ENCODE results near the gene MMP24. TPM values are rescaled to one million over a fixed set of nuclear protein-coding genes. Genes with fewer than 3 reads are reported as not detected.

The MMP24 gene
- total RNA-seq, 1 experiment from 2014 or later: 113 TPM

GRCh38 chr20:35319192-35319870 lies 92.8 kb downstream of the MMP24 start:
- in situ Hi-C loops (cut with HindIII; ENCODE audit: low sequenced_read_pairs): no loop called here
- DNase-seq (ENCODE audit: low spot score): no peak

GRCh38 chr20:35319871-35320197 lies 93.3 kb downstream of the MMP24 start:
- in situ Hi-C loops (cut with HindIII; ENCODE audit: low sequenced_read_pairs): no loop called here
- no peak for DNase-seq (ENCODE audit: low spot score)

- in situ Hi-C loops (cut with HindIII; ENCODE audit: low sequenced_read_pairs): no loop called here
- no peak for DNase-seq (ENCODE audit: low spot score)
Measured at GRCh38 chr20:35320396-35321126, 94.1 kb downstream of the MMP24 start.

GRCh38 chr20:35325401-35325800 lies 98.9 kb downstream of the MMP24 start:
- no peak for DNase-seq (ENCODE audit: low spot score)
- in situ Hi-C loops (cut with HindIII; ENCODE audit: low sequenced_read_pairs): no loop called here

DNA sequence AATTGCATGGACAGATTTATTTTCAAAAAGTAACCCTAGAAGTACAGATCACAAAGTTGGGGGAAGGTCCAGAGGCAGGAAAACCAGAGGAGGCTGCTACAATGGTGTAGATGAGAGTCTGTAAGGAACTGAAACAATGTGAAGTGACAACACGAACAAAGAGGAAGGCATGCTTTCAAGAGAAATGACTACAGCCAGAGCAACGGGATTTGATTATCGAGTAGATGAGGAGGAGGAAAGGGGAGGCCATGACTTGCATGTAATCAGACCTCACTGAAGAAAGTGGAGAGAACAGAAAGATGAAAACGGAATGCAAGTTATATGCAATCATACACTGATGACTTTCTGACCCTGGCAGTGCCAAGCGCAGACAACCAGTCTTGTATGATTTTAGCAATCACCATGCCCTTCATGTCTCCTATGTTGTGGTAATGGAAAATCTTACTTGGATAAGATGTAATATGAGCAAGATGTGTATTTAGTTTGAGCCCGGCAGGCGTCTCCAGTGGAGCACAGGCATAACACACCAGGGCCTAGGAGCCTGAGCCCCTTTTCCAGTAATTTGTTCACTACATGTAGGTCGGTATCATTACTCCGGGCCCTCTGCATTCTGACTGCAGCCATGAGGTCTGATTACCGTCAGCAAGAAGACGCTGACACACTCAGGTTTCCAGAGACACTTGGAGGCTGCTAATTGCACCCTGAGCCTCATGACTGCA lies 99.7 kb downstream of the MMP24 start:
- in situ Hi-C loops (cut with HindIII; ENCODE audit: low sequenced_read_pairs): no loop called here
- DNase-seq (ENCODE audit: low spot score): no peak

Other genes starting within 250 kb of the MMP24 start
- 78.2 and 90.3 TPM in 2 replicates for gene TRPC4AP, start 133.9 kb upstream of the MMP24 start, total RNA-seq (2014; rRNA removed; shearing (Covaris generic))
- 108 and 115 TPM in 2 replicates for gene EDEM2, start 79.4 kb upstream of the MMP24 start, total RNA-seq (2014; rRNA removed; shearing (Covaris generic))
- 1,430 and 1,546 TPM in 2 replicates for gene PROCR, start 54.6 kb upstream of the MMP24 start, total RNA-seq (2014; rRNA removed; shearing (Covaris generic))
- gene MMP24OS, start 51.4 kb downstream of the MMP24 start, total RNA-seq (2014; rRNA removed; shearing (Covaris generic)): 8.6 and 10.7 TPM in 2 replicates
- 147 and 164 TPM in 2 replicates for gene EIF6, start 58.1 kb downstream of the MMP24 start, total RNA-seq (2014; rRNA removed; shearing (Covaris generic))
- gene FAM83C, start 65.7 kb downstream of the MMP24 start, total RNA-seq (2014; rRNA removed; shearing (Covaris generic)): not detected in 2 replicates
- 36.1 and 66.2 TPM in 2 replicates for gene UQCC1, start 185.3 kb downstream of the MMP24 start, total RNA-seq (2014; rRNA removed; shearing (Covaris generic))
- gene GDF5, start 211.5 kb downstream of the MMP24 start, total RNA-seq (2014; rRNA removed; shearing (Covaris generic)): 0.62 and 0.71 TPM in 2 replicates
- 29.3 and 39.2 TPM in 2 replicates for gene CEP250, start 228.9 kb downstream of the MMP24 start, total RNA-seq (2014; rRNA removed; shearing (Covaris generic))

All from G401 (cell line).